GM06990 (cell line): ENCODE data around the gene NTMT1.

ENCODE experiments used
- DNase-seq: peaks from one replicate; pipeline ENCODE4 v3.0.0-alpha.2; 2011; ENCODE audit not compliant: insufficient read length; ENCODE audit errors: extremely low read depth
- H3K27me3 ChIP-seq: replicated peaks from 2 replicates; pipeline ENCODE4 v1.6.0; 2011; ENCODE audit warnings: low read length; ENCODE audit not compliant: control insufficient read depth, insufficient read depth
- H3K36me3 ChIP-seq: 2 replicates; pipeline ENCODE4 v1.5.1; 2011; ENCODE audit warnings: low read length; ENCODE audit not compliant: control insufficient read depth, insufficient read depth
- H3K4me3 ChIP-seq: replicated peaks from 2 replicates; pipeline ENCODE4 v1.5.1; 2011; ENCODE audit warnings: low read depth, mild to moderate bottlenecking, control low read depth, low read length
- CTCF ChIP-seq: IDR thresholded peaks from 2 replicates; pipeline ENCODE4 v1.5.1; 2011; ENCODE audit warnings: low read length, control low read depth, mild to moderate bottlenecking, inconsistent platforms; ENCODE audit not compliant: insufficient read depth, poor library complexity, severe bottlenecking

NTMT1 gene

DNA sequence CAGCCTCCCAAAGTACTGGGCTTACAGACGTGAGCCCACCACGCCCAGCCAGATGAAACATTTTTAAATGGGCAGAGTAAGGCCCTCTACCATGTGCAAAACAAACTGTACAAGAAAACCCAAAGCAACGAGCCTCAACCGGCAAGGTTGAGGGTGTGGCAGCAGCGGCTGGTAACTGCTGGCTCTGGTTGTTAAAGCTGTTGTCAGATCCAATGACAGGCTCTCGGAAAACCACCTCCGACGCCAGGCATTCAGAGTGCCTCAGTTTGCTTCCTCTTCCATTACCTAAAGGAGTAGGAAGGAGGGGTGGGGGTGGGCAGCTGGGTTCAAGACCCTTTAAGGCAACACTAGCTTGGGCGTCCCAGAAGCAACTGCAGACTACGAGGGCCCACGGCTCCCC lies 18.4 kb downstream of the NTMT1 start:
- H3K4me3 ChIP-seq, result no peak overlapping the region
- H3K36me3 ChIP-seq, result no peaks in the 10 kb centered on the region
- DNase-seq, result no peak
- no peak for TF ChIP-seq CTCF
- no peaks in the 10 kb centered on the region for H3K27me3 ChIP-seq

DNA sequence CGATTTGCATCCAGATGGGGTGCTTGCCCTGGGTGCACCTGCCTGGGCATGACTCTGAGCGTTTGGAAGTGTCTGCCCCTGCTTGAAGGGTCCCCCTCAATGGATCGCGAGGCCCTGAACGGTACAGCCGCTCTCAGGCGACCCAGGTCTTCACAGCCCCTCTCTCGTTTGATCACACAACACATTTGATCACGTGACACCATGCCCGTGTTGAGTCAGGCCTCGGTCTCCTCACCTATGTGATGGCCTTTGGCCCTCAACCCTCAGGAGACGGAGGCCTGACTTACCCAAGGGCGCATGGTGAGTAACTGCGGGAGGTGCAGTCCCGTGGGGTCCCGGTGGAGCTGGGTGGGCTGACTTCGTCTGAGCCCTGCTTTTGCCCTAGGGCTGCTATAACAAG lies 18.9 kb downstream of the NTMT1 start:
- Histone ChIP-seq H3K27me3 (no peaks in the 10 kb centered on the region), H3K4me3 (no peak overlapping the region), H3K36me3 (no peaks in the 10 kb centered on the region)
- no peak for DNase-seq
- TF ChIP-seq CTCF, result no peak

GRCh38 chr9:129646252-129646651 lies 20.3 kb downstream of the NTMT1 start:
- no peaks in the 10 kb centered on the region for H3K27me3 ChIP-seq
- DNase-seq, result no peak
- TF ChIP-seq CTCF, result no peak
- H3K36me3 ChIP-seq, result no peaks in the 10 kb centered on the region
- H3K4me3 ChIP-seq, result no peak overlapping the region

DNA sequence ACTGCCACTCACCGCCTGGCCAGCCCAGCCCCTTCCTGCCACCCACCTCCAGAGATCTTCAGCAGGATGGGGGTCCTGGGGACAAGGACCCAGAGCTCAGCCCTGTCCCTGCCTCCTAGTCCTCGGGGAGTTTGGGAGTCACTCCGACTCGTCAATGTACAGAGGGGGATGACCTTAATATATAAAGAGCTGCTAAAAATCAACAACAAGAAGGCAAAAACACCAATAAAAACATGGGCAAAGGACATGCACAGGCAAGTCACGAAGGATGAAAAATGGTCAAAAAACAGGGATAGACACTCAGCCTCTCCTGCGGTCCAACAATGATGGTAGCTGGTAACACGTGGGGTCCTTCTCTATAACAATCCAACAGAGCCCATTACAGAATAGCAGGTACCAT lies 20.7 kb downstream of the NTMT1 start:
- Histone ChIP-seq H3K36me3 (no peaks in the 10 kb centered on the region), H3K27me3 (no peaks in the 10 kb centered on the region), H3K4me3 (no peak overlapping the region)
- TF ChIP-seq CTCF, result no peak
- no peak for DNase-seq

DNA sequence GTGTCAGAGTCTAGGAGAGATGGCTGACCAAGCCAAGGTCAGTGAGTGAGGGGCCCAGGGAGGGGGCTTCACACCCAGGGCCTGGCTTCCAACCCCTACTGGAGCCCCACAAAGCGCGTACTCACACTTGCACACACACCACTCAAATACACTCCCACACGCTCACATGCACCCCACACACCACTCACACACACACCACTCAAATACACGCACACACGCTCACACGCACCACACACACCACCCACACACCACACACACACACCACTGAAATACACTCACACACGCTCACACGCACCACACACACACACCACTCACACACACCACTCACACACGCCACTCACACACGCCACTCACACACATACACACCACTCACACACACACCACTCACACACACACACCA lies 21.7 kb downstream of the NTMT1 start:
- no peak for DNase-seq
- Histone ChIP-seq H3K27me3 (no peaks in the 10 kb centered on the region), H3K36me3 (no peaks in the 10 kb centered on the region), H3K4me3 (no peak overlapping the region)
- no peak for TF ChIP-seq CTCF

GRCh38 chr9:129648092-129648763 lies 22.3 kb downstream of the NTMT1 start:
- no peak for DNase-seq
- no peak overlapping the region for H3K4me3 ChIP-seq
- no peaks in the 10 kb centered on the region for H3K27me3 ChIP-seq
- H3K36me3 ChIP-seq, result no peaks in the 10 kb centered on the region
- no peak for TF ChIP-seq CTCF
